GM19025 (cell line): ENCODE results near the gene SHISAL1.
"Not testable (repeated sequence)": the region's sequence is repeated elsewhere in the genome, so short reads cannot be mapped to it uniquely, and the experiment has no call there.

ENCODE experiments used
- ATAC-seq: cut with Tn5 transposase; IDR thresholded peaks from one replicate; pipeline ENCODE4 v1.9.1; 2021; ENCODE audit warnings: mild to moderate bottlenecking, low read depth, moderate library complexity; ENCODE audit not compliant: unreplicated experiment

The SHISAL1 gene

GRCh38 chr22:44244265-44244822, 68.4 kb downstream of the SHISAL1 start:
- no peak for ATAC-seq

DNA sequence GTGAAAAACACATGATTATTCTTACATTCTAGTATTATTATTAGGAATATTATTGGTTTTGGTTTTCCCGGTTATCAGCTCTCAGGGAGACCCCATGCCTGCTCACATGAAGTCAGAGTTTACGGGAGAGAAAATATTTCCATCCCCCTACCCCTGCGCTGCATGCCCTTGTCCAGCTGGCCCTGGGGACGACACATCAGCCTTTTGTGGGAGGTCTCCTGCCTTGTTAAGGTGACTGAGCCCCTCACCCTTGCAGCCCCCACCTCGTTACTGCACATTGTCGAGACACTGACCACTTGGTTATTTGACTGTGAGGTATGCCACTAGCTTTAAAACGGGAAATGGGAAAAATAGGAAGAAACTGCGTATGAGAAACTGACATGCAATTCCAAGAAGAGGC, 69.0 kb downstream of the SHISAL1 start:
- no peak for ATAC-seq

DNA sequence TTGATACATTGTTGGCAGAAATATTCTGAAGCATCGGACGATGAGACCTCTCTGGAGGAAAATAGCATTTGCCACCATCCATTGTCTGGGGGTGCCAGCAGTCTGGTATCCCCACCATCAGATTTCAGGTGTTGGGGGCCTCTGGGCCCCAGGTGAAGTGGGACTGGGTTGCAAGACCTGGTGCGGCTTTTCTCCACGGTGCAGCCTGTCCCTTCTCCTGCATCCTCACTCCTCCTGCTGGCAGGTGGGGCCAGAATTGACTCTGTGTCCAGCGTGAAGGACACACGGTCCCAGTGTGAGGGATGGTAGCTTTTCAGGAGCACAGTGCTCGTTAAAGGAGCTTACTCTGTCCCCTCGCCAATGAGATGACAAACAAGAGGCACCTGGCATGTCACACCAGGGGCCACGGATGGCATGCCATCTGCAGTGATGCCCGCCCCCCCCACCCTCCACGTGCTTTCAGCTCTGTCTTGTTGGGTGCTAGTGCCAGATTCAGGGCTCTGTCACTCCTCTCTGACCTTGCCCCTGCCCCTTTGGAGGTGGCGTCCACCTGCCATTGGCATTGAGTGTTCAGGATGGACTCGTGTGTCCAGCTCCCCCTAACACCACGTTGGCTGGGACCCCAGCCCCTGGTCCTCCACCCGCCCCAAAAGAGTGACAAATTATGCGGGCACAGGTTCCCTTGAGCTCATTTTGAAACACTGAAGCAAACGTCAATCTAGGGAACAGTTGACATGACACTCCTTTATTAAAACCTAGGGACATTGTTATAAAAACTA, 69.6 kb downstream of the SHISAL1 start:
- no peak for ATAC-seq

GRCh38 chr22:44241121-44241520, 71.6 kb downstream of the SHISAL1 start:
- not testable (repeated sequence) for ATAC-seq

GRCh38 chr22:44237290-44237689, 75.5 kb downstream of the SHISAL1 start:
- ATAC-seq: no peak

GRCh38 chr22:44234372-44234771, 78.4 kb downstream of the SHISAL1 start:
- ATAC-seq: not testable (repeated sequence)

GRCh38 chr22:44231233-44231632, 81.5 kb downstream of the SHISAL1 start:
- no peak for ATAC-seq

GRCh38 chr22:44229809-44230208, 82.9 kb downstream of the SHISAL1 start:
- ATAC-seq: no peak

DNA sequence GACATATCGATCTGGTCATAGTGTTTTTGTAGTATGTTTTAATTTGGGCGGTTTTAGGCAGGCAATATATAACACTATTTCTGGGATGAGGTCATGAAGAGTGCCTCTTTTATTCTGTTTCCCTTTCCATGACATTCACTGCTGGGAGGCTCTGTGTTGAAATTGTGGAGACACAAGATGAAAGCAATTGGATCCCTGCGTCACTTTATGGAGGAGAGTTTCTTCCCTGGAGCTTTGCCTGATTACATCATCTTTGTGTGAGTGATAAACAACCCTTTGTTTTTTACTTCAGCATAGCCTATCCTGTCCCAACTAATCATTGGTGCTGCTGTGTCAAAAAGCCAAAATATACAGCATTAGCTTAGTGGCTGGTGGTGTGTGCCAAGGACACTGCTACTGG, 83.4 kb downstream of the SHISAL1 start:
- ATAC-seq: no peak

DNA sequence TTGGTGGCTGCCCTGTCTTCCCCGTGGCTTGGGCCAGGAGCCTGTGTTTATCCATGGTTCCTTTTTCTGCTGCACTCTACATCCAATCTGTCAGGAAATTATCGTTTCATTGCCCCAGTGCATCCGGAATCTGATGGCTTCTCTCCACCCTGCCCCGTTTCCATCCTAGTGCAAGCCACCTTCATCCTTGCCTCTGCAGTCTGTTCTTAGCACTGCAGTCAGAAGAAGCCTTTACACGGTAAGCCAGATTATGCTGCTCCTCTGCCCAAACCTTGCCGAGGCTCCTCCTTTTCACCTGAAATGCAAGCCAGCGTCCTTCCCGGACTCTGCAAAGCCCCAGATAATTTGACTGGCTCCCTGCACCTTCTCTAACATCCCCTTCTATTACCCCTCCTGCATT, 86.9 kb downstream of the SHISAL1 start:
- ATAC-seq: no peak

- no peak for ATAC-seq
Measured at GRCh38 chr22:44225091-44225689, 87.6 kb downstream of the SHISAL1 start.

GRCh38 chr22:44224166-44224565, 88.6 kb downstream of the SHISAL1 start:
- ATAC-seq: no peak

DNA sequence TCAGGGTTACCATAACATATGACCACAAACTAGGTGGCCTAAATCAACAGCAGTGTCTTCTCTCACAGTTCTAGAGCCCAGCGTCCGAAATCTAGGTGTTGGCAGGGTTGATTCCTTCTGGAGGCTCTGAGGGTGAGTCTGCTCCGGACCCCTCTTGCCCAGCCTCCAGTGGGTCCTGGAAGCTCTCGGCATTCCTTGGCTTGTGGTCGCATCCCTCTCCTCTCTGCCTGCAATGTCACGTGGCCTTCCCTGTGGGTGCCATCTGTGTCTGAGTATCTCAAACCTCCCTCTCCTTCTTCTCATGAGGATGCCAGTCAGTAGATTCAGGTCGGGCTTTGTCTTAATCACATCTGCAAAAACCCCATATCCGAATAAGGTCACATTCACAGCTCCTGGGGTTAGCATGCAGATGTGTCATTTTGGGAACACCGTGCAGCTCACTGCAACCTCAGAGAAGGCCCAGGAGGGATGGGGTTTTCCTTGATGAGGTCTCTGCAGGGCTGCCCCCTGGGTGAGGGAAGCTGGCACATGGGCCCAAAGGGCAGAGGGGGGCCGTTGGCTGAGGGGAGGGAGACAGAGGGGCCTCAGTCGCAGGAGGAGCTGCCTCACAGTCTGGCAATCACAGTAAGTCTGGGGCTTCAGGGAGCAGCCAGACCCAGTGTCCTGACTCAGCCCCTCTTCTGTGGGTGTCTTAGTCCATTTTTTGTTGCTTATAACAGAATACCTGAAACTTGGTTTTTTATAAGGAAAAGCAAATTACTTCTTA, 90.9 kb downstream of the SHISAL1 start:
- ATAC-seq: no peak

DNA sequence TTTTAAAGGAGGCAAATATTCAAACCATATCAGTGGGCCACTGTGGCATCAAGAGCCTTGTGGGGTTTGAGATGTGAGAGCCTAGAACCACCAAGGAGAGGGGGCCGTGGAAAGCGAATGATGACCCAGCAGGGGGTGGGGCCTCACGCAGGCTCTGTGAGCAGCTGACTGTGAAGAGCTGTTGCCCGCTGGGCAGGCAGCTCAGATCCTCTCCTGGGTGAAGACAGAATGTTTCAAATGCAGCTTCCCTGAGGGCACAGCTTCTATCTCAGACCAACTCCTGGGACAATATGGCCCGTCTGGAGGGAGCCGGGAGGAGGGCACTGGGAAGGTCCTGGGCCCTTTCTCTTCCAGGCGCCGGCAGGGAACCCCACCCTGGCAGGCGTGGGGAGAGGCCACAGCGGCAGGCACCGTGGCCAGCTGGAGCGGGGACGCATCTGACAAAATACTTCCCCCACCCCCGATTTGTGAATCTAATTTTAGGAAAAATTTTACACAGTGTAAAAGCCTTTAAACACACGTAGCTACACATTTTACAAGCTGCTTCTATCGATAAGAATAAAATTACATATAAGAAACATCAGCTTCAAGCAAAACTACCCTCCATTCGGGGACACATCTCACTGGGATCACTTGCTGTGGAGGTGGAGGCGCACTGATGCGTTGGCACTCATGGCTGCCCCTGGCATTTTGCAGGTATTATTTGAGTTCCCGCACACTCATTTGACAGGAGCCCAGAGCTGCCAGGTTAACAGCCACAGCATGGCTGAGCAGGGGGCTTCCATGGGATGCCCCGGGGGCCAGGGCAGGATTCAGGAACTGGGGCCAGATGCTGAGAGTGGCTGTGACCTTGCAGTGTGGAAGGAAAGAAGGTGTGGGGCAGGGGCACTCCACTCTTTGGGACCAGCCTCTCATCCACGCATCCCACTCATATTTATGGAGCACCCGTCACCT, 91.7 kb downstream of the SHISAL1 start:
- no peak for ATAC-seq

GRCh38 chr22:44219101-44219870, 93.5 kb downstream of the SHISAL1 start:
- no peak for ATAC-seq

DNA sequence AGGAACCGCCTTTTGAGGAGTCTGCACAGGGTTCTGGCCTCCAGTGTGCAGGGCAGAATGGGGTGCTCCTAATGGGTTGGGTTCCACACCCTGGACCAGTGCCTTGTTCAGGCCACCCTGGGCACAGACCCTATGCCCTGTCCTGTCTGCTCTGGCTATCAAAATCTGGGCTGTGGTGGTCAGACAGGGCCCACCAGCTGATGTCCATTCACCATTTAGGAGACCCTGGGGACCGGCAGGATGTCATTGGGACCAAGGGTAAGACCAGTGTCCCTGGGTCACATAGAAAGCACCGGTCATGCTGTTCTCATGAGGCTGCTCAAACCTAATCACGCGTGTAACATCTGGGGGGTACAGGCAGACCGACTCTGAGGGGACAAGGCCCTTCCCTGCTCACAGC, 94.7 kb downstream of the SHISAL1 start:
- ATAC-seq: no peak

DNA sequence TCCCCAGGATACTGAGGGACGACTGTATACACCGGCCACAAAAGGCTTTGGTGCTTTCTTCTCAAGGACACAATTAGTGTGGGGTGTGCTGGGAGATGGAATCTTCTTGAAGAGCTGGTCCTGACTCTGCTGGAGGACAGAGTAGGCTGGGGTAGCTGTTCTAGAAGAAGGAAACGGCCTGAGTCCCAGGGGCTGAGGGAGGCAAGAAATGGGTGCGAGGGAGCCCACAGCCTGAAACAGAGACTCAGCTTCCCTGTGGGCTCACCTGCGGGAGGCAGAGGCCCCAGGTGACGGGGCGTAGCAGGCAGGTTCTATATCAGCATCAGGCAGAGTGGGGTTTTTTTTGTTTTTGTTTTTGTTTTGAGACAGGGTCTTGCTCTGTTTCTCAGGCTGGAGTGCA, 95.4 kb downstream of the SHISAL1 start:
- ATAC-seq: no peak

DNA sequence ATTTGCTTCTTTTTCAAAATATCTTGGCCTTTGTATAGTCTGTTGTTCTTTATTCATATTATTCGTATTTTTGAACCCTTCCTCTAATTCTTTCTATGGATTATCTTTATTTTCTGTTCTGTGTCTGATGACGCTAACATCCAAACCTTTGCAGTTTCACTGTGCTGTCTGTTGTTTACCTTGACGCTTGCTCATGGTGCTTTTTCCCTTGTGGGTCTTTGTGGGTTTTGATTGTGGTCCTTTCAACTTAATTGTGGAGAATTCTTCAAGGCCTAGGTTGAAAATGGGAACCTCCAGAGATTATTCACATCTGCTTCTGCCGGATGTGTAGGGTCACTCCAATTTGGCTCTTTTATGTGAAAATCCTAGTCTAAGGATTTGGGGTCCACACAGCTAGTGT, 97.5 kb downstream of the SHISAL1 start:
- ATAC-seq: no peak

GRCh38 chr22:44214764-44215163, 98.0 kb downstream of the SHISAL1 start:
- no peak for ATAC-seq
